ENCODE data around the gene PRRC2C. TPM values are rescaled to one million over a fixed set of nuclear protein-coding genes. Genes with fewer than 3 reads are reported as not detected.

The PRRC2C gene
- total RNA-seq, 2 donors from 2014 or later, result 198 to 210 TPM

DNA sequence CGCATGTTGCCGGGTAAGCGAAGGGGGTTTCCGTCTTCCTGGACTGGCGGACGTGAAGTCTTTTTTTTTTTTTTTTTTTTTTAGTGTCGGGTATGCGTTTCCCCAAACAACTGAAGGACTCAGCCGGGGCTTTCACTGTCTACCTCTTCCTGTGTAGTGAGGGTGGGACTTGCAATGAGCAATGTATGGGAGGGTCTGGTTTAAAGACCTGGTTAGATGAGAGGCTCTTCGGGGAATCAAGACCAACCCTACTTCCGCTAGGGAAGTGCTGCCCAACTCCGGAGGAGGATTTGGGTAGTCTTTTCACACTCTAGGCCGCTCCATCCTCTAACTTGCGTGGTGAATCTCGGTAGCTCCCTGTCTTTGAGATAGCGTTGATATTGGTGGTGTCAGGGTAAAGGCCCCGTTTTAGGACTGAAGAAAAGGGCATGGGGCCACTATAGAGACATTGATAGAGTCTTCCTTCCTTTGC lies 754 bp downstream of the PRRC2C start:
- peaks cover 18% of the 10 kb centered on the region for H3K4me1 Mint-ChIP-seq
- H3K27me3 Mint-ChIP-seq (ENCODE audit: insufficient read depth), result no peaks in the 10 kb centered on the region
- peak overlapping the region; percentile 97 for H3K4me3 Mint-ChIP-seq
- 0% methylated on average over 4 to 17 of the region's 17 CpGs for WGBS, 2 experiments (ENCODE audit: insufficient coverage in 1 of 2, insufficient read length in 1 of 2)
- H3K9ac ChIP-seq (ENCODE audit: extremely low read depth, low read length, poor library complexity, severe bottlenecking), result peak overlapping the region; percentile 98
- H3K27me3 ChIP-seq (ENCODE audit: control insufficient read depth, insufficient read depth, low read length, poor library complexity, severe bottlenecking), result no peaks in the 10 kb centered on the region
- H3K9me3 Mint-ChIP-seq, result no peaks in the 10 kb centered on the region
- H3K4me1 ChIP-seq (ENCODE audit: control insufficient read depth, insufficient read depth, low read length), result no peaks in the 10 kb centered on the region
- peak overlapping the region; percentile 91 for H3K4me3 ChIP-seq (ENCODE audit: low read length)
- peak overlapping the region; percentile 99 for H3K27ac Mint-ChIP-seq
- peaks cover 9% of the 10 kb centered on the region for H3K36me3 Mint-ChIP-seq (ENCODE audit: low read depth)
- H3K36me3 ChIP-seq (ENCODE audit: control insufficient read depth, insufficient read depth, low read length), result peaks cover 20% of the 10 kb centered on the region
- TF ChIP-seq, protein P1, sequence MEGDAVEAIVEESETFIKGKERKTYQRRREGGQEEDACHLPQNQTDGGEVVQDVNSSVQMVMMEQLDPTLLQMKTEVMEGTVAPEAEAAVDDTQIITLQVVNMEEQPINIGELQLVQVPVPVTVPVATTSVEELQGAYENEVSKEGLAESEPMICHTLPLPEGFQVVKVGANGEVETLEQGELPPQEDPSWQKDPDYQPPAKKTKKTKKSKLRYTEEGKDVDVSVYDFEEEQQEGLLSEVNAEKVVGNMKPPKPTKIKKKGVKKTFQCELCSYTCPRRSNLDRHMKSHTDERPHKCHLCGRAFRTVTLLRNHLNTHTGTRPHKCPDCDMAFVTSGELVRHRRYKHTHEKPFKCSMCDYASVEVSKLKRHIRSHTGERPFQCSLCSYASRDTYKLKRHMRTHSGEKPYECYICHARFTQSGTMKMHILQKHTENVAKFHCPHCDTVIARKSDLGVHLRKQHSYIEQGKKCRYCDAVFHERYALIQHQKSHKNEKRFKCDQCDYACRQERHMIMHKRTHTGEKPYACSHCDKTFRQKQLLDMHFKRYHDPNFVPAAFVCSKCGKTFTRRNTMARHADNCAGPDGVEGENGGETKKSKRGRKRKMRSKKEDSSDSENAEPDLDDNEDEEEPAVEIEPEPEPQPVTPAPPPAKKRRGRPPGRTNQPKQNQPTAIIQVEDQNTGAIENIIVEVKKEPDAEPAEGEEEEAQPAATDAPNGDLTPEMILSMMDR (conservative IDR thresholded peaks at IDR 0.05), result no peak
- H3K27ac ChIP-seq (ENCODE audit: low read depth, low read length), result peak overlapping the region; percentile 96
- no peaks in the 10 kb centered on the region for H3K9me3 ChIP-seq (ENCODE audit: control insufficient read depth, low read length)
- DNase-seq, result peak; percentile 80

DNA sequence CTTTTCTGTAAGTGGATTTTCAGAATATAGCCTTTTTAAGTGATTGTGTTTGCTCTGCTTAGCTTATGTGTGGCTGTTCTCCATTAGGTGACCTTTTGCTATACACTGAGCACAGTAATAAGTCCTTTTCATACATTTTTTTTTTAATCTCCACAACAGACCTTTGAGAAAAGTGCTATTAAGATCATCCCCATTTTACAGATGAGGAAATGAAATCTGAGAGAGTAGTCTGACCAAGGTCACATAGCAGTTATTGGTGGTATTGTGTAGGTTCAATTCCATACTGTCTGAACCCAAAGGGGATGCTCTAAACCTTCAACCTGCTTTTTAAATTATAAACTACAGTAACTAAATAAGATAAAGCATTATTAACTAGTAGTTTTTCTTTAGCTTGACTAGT lies 1.7 kb downstream of the PRRC2C start:
- peak overlapping the region; percentile 99 for H3K27ac Mint-ChIP-seq

DNA sequence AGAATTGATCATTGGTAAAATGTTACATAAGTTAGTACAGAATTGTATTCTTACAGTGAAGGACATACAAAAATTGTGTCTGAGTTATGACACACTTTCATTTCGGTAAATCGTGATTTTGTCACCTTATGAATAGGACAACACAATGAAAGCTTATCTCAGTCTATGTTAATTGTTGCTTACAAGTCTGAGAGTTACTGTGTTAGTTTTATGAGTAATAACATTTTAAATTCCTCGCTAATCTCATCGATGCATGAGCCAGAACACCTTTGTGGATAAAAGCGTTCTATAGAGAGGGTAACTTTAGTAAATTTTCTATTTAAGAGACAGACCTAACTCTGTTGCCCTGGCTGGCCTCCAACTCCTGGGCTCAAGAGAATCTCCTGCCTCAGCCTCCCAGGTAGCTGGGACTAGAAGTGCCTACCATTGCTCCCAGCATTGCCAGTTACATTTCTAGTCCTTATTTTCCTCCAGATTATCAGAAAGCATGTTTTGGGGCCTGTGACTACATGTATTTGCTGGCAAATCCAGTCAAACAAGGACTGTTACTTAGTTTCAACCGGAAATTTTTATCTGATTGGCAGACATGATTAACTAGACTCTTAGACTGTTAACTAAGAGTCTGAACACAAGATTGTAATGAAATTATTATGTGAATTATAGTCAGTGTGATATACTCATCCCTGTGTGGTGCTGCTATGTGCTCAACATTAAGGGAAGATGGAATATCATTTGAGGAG lies 3.0 kb downstream of the PRRC2C start:
- peaks cover 18% of the 10 kb centered on the region for H3K36me3 Mint-ChIP-seq (ENCODE audit: low read depth)
- H3K27me3 Mint-ChIP-seq (ENCODE audit: insufficient read depth), result no peaks in the 10 kb centered on the region
- Histone ChIP-seq H3K4me1 (ENCODE audit: control insufficient read depth, insufficient read depth, low read length) (no peaks in the 10 kb centered on the region), H3K9ac (ENCODE audit: extremely low read depth, low read length, poor library complexity, severe bottlenecking) (no peak overlapping the region), H3K27me3 (ENCODE audit: control insufficient read depth, insufficient read depth, low read length, poor library complexity, severe bottlenecking) (no peaks in the 10 kb centered on the region), H3K36me3 (ENCODE audit: control insufficient read depth, insufficient read depth, low read length) (peaks cover 31% of the 10 kb centered on the region), H3K4me3 (ENCODE audit: low read length) (peak overlapping the region; percentile 91), H3K9me3 (ENCODE audit: control insufficient read depth, low read length) (no peaks in the 10 kb centered on the region), H3K27ac (ENCODE audit: low read depth, low read length) (no peak overlapping the region)
- TF ChIP-seq, protein P1 (conservative IDR thresholded peaks at IDR 0.05), result no peak
- no peak for DNase-seq
- H3K27ac Mint-ChIP-seq, result no peak overlapping the region
- no peaks in the 10 kb centered on the region for H3K9me3 Mint-ChIP-seq
- peaks cover 19% of the 10 kb centered on the region for H3K4me1 Mint-ChIP-seq
- 93 to 96% methylated on average over 3 to 6 of the region's 6 CpGs for WGBS, 2 experiments (ENCODE audit: insufficient coverage in 1 of 2, insufficient read length in 1 of 2)
- H3K4me3 Mint-ChIP-seq, result no peak overlapping the region

More for the DNA sequence above, 1.7 kb downstream of the PRRC2C start:
- Mint-ChIP-seq H3K27me3 (ENCODE audit: insufficient read depth) (no peaks in the 10 kb centered on the region), H3K36me3 (ENCODE audit: low read depth) (peaks cover 13% of the 10 kb centered on the region), H3K4me3 (peak overlapping the region; percentile 97), H3K4me1 (peaks cover 18% of the 10 kb centered on the region), H3K9me3 (no peaks in the 10 kb centered on the region)
- Histone ChIP-seq H3K27ac (ENCODE audit: low read depth, low read length) (no peak overlapping the region), H3K36me3 (ENCODE audit: control insufficient read depth, insufficient read depth, low read length) (peaks cover 28% of the 10 kb centered on the region), H3K4me3 (ENCODE audit: low read length) (peak overlapping the region; percentile 91), H3K4me1 (ENCODE audit: control insufficient read depth, insufficient read depth, low read length) (no peaks in the 10 kb centered on the region), H3K9ac (ENCODE audit: extremely low read depth, low read length, poor library complexity, severe bottlenecking) (peak overlapping the region; percentile 98), H3K27me3 (ENCODE audit: control insufficient read depth, insufficient read depth, low read length, poor library complexity, severe bottlenecking) (no peaks in the 10 kb centered on the region), H3K9me3 (ENCODE audit: control insufficient read depth, low read length) (no peaks in the 10 kb centered on the region)
- no peak for DNase-seq
- TF ChIP-seq, protein P1 (conservative IDR thresholded peaks at IDR 0.05), result no peak

Data from endodermal cell (in vitro differentiated cells).